ENCODE data around the gene ATP5IF1. TPM values are rescaled to one million over a fixed set of nuclear protein-coding genes. Genes with fewer than 3 reads are reported as not detected.

The ATP5IF1 gene
- total and polyA plus RNA-seq, 2 of the 8 experiments (the other 6 are each of a cell fraction or from before 2014, with no cell fraction given): 198 to 242 TPM

GRCh38 chr1:28269529-28269928 is 33.6 kb downstream of the ATP5IF1 start:
- no peak for FAIRE-seq
- H3K9ac ChIP-seq (replicated peaks in 1 of 4; ENCODE audit: extremely low read depth in 1 of 4, low read depth in 3 of 4, low read length in 3 of 4): no peak overlapping the region
- H4K20me1 ChIP-seq (replicated peaks in 1 of 2; ENCODE audit: control insufficient read depth in 1 of 2, insufficient read depth in 2 of 2, low read length in 2 of 2): peaks cover 14 to 20% of the 10 kb centered on the region in 2 experiments

More at GRCh38 chr1:28269529-28269928, 33.6 kb downstream of the ATP5IF1 start:
- ChIA-PET CTCF (ENCODE audit: partially characterized antibody) (interaction anchor here (0.7 to 3.4 kb wide), 2 partner anchors 21 to 1411 kb away, joined by 7 to 11 read pairs; no protein-coding TSS in a partner anchor), POLR2A (ENCODE audit: partially characterized antibody) (interaction anchor here (0.6 to 19.5 kb wide), 6 partner anchors 10 to 853 kb away, joined by 3 to 324 read pairs (median 23); partner anchors contain the start of gene SESN2)
- H3K79me1 ChIP-seq (ENCODE audit: low read depth, low read length): peaks cover 19% of the 10 kb centered on the region
- H3K56ac ChIP-seq (replicated peaks; ENCODE audit: insufficient read length, low read depth, low read length): no peak overlapping the region
- H2BK20ac ChIP-seq (ENCODE audit: low read length): no peak overlapping the region
- H2BK120ac ChIP-seq (replicated peaks; ENCODE audit: low read depth, low read length): no peak overlapping the region
- no peak overlapping the region for H2AFZ ChIP-seq (ENCODE audit: low read length)
- no peak overlapping the region for H4K91ac ChIP-seq (replicated peaks; ENCODE audit: insufficient read length, low read length)
- no peaks in the 10 kb centered on the region for H3K9me3 ChIP-seq (ENCODE audit: insufficient read depth in 2 of 2, low read depth in 1 of 2, low read length in 1 of 2)
- H3K4me2 ChIP-seq (ENCODE audit: insufficient read depth in 1 of 2, low read depth in 2 of 2, low read length in 2 of 2): no peak overlapping the region
- peaks cover 5 to 17% (median 14%) of the 10 kb centered on the region in 4 experiments; a peak in 5 of 7 replicates for H3K4me1 ChIP-seq (replicated peaks in 1 of 4; ENCODE audit: control insufficient read depth in 3 of 4, insufficient read depth in 4 of 4, low read length in 3 of 4)
- H2BK5ac ChIP-seq (ENCODE audit: low read depth, low read length): no peak overlapping the region
- H4K8ac ChIP-seq (ENCODE audit: extremely low read depth, insufficient read depth, low read length): no peak overlapping the region
- H2BK12ac ChIP-seq (ENCODE audit: low read depth, low read length): no peak overlapping the region
- no peak overlapping the region for H3K4me3 ChIP-seq (ENCODE audit: extremely low read depth in 1 of 4, insufficient read depth in 2 of 4, low read depth in 3 of 4, low read length in 4 of 4)
- no peak overlapping the region for H2BK15ac ChIP-seq (ENCODE audit: low read length)
- H3K18ac ChIP-seq (ENCODE audit: extremely low read depth, low read length): no peak overlapping the region
- no peak for DNase-seq (ENCODE audit: low read depth in 1 of 2, low spot score in 2 of 2)
- peaks cover 6 to 44% (median 17%) of the 10 kb centered on the region in 4 experiments; a peak in 7 of 8 replicates for H3K36me3 ChIP-seq (ENCODE audit: control insufficient read depth in 2 of 4, insufficient read depth in 4 of 4, low read length in 3 of 4)
- H3K23me2 ChIP-seq (ENCODE audit: low read depth, low read length): no peaks in the 10 kb centered on the region
- H4K5ac ChIP-seq (ENCODE audit: insufficient read length, low read depth, low read length): no peak overlapping the region
- no peak overlapping the region for H3K23ac ChIP-seq (ENCODE audit: insufficient read length)
- no peak overlapping the region for H2AK5ac ChIP-seq (ENCODE audit: low read depth, low read length)
- no peaks in the 10 kb centered on the region for H3K27me3 ChIP-seq (replicated peaks in 1 of 4; ENCODE audit: control insufficient read depth in 3 of 4, extremely low read depth in 1 of 4, insufficient read depth in 3 of 4, low read length in 3 of 4)
- no peak overlapping the region for H3K4ac ChIP-seq (replicated peaks; ENCODE audit: insufficient read length, low read depth, low read length)
- no peak for TF ChIP-seq GTF2F1 (IDR thresholded peaks at IDR 0.05; ENCODE audit: borderline replicate concordance, low read depth, low read length)
- no peak for TF ChIP-seq TCF12 (IDR thresholded peaks at IDR 0.05; ENCODE audit: low read depth, low read length)
- TF ChIP-seq CHD2 (IDR thresholded peaks at IDR 0.05; ENCODE audit: low read length): no peak
- TF ChIP-seq BRCA1 (IDR thresholded peaks at IDR 0.05; ENCODE audit: low read depth, low read length): no peak
- TF ChIP-seq YY1 (IDR thresholded peaks at IDR 0.05; ENCODE audit: low read depth, low read length): no peak
- TF ChIP-seq TAF7 (optimal IDR thresholded peaks at IDR 0.05; ENCODE audit: borderline replicate concordance, low read depth, low read length): no peak
- no peak for TF ChIP-seq ZNF274 (IDR thresholded peaks at IDR 0.05; ENCODE audit: borderline replicate concordance, extremely low read depth, low read length)
- TF ChIP-seq NRF1 (IDR thresholded peaks at IDR 0.05; ENCODE audit: low read depth, low read length): no peak
- no peak for TF ChIP-seq POLR2A (IDR thresholded peaks at IDR 0.05; ENCODE audit: control extremely low read depth in 1 of 2, low read depth in 2 of 2, low read length in 2 of 2)
- no peak for TF ChIP-seq TEAD4 (IDR thresholded peaks at IDR 0.05; ENCODE audit: low read depth, low read length)
- TF ChIP-seq RNF2 (IDR thresholded peaks at IDR 0.05; ENCODE audit: borderline replicate concordance, low read depth, low read length, missing control alignments, poor library complexity, severe bottlenecking): no peak
- no peak for TF ChIP-seq CHD1 (IDR thresholded peaks at IDR 0.05; ENCODE audit: low read depth, low read length)
- no peak for TF ChIP-seq SAP30 (IDR thresholded peaks at IDR 0.05; ENCODE audit: insufficient read depth, insufficient replicate concordance, low read length)
- TF ChIP-seq SRF (IDR thresholded peaks at IDR 0.05; ENCODE audit: low read depth, low read length): no peak
- TF ChIP-seq JUND (IDR thresholded peaks at IDR 0.05; ENCODE audit: low read length): no peak
- 98% methylated on average over 2 of the region's 2 CpGs; no CpG with 5 or more reads in 1 of the 2 experiments for WGBS, 2 experiments (ENCODE audit: extremely low coverage in 1 of 2, insufficient coverage in 1 of 2, insufficient read length in 1 of 2, insufficient replicate concordance in 2 of 2, low coverage in 1 of 2, low lambda C conversion rate in 2 of 2, missing lambda C conversion rate in 1 of 2)
- no peak overlapping the region for H3K14ac ChIP-seq (ENCODE audit: insufficient read length)
- H3K27ac ChIP-seq (ENCODE audit: low read depth, low read length): no peak overlapping the region
- H3K79me2 ChIP-seq (ENCODE audit: control insufficient read depth in 1 of 2, insufficient read depth in 2 of 2, low read length in 2 of 2): peaks cover 14 to 66% of the 10 kb centered on the region in 2 experiments

Data from H1 (cell line).